ENCODE results near the gene SCFD2.

SCFD2 gene

GRCh38 chr4:53130896-53131561 is 234.8 kb downstream of the SCFD2 start:
- H3K4me3 ChIP-seq (ENCODE audit: low read length) = no peak overlapping the region
- no peaks in the 10 kb centered on the region for H3K36me3 ChIP-seq (ENCODE audit: insufficient read depth, low read length)
- peaks cover 2% of the 10 kb centered on the region for H3K9me3 ChIP-seq (ENCODE audit: low read length)
- H2AFZ ChIP-seq (ENCODE audit: low read depth, low read length) = no peak overlapping the region
- H3K27me3 ChIP-seq (ENCODE audit: insufficient read depth, low read length) = no peaks in the 10 kb centered on the region
- H3K4me1 ChIP-seq (ENCODE audit: insufficient read depth, low read length) = no peaks in the 10 kb centered on the region

- Histone ChIP-seq H3K4me3 (ENCODE audit: low read length) (no peak overlapping the region), H3K27me3 (ENCODE audit: insufficient read depth, low read length) (no peaks in the 10 kb centered on the region), H2AFZ (ENCODE audit: low read depth, low read length) (no peak overlapping the region), H3K4me1 (ENCODE audit: insufficient read depth, low read length) (no peaks in the 10 kb centered on the region), H3K9me3 (ENCODE audit: low read length) (peaks cover 2% of the 10 kb centered on the region), H3K36me3 (ENCODE audit: insufficient read depth, low read length) (no peaks in the 10 kb centered on the region)
Measured at GRCh38 chr4:53128706-53129357, 237.0 kb downstream of the SCFD2 start.

- Histone ChIP-seq H3K4me1 (ENCODE audit: insufficient read depth, low read length) (no peaks in the 10 kb centered on the region), H3K36me3 (ENCODE audit: insufficient read depth, low read length) (no peaks in the 10 kb centered on the region), H2AFZ (ENCODE audit: low read depth, low read length) (no peak overlapping the region), H3K9me3 (ENCODE audit: low read length) (peaks cover 2% of the 10 kb centered on the region), H3K27me3 (ENCODE audit: insufficient read depth, low read length) (no peaks in the 10 kb centered on the region), H3K4me3 (ENCODE audit: low read length) (no peak overlapping the region)
Measured at GRCh38 chr4:53128231-53128630, 237.6 kb downstream of the SCFD2 start.

- Histone ChIP-seq H3K36me3 (ENCODE audit: insufficient read depth, low read length) (no peaks in the 10 kb centered on the region), H2AFZ (ENCODE audit: low read depth, low read length) (no peak overlapping the region), H3K4me1 (ENCODE audit: insufficient read depth, low read length) (peaks cover 3% of the 10 kb centered on the region), H3K27me3 (ENCODE audit: insufficient read depth, low read length) (no peaks in the 10 kb centered on the region), H3K4me3 (ENCODE audit: low read length) (no peak overlapping the region), H3K9me3 (ENCODE audit: low read length) (peaks cover 2% of the 10 kb centered on the region)
Measured at GRCh38 chr4:53127365-53127764, 238.5 kb downstream of the SCFD2 start.

GRCh38 chr4:53126099-53126498 is 239.8 kb downstream of the SCFD2 start:
- no peaks in the 10 kb centered on the region for H3K27me3 ChIP-seq (ENCODE audit: insufficient read depth, low read length)
- H3K4me3 ChIP-seq (ENCODE audit: low read length) = no peak overlapping the region
- H3K36me3 ChIP-seq (ENCODE audit: insufficient read depth, low read length) = no peaks in the 10 kb centered on the region
- H3K9me3 ChIP-seq (ENCODE audit: low read length) = peaks cover 2% of the 10 kb centered on the region
- peaks cover 16% of the 10 kb centered on the region for H3K4me1 ChIP-seq (ENCODE audit: insufficient read depth, low read length)
- H2AFZ ChIP-seq (ENCODE audit: low read depth, low read length) = no peak overlapping the region

- H2AFZ ChIP-seq (ENCODE audit: low read depth, low read length) = no peak overlapping the region
- H3K4me3 ChIP-seq (ENCODE audit: low read length) = no peak overlapping the region
- H3K4me1 ChIP-seq (ENCODE audit: insufficient read depth, low read length) = peaks cover 24% of the 10 kb centered on the region
- H3K36me3 ChIP-seq (ENCODE audit: insufficient read depth, low read length) = no peaks in the 10 kb centered on the region
- H3K9me3 ChIP-seq (ENCODE audit: low read length) = peaks cover 2% of the 10 kb centered on the region
- no peaks in the 10 kb centered on the region for H3K27me3 ChIP-seq (ENCODE audit: insufficient read depth, low read length)
Measured at GRCh38 chr4:53123819-53124218, 242.0 kb downstream of the SCFD2 start.

GRCh38 chr4:53123171-53123570 is 242.7 kb downstream of the SCFD2 start:
- Histone ChIP-seq H3K27me3 (ENCODE audit: insufficient read depth, low read length) (no peaks in the 10 kb centered on the region), H3K4me3 (ENCODE audit: low read length) (no peak overlapping the region), H3K36me3 (ENCODE audit: insufficient read depth, low read length) (no peaks in the 10 kb centered on the region), H3K4me1 (ENCODE audit: insufficient read depth, low read length) (peaks cover 24% of the 10 kb centered on the region), H2AFZ (ENCODE audit: low read depth, low read length) (no peak overlapping the region), H3K9me3 (ENCODE audit: low read length) (peaks cover 2% of the 10 kb centered on the region)

- no peaks in the 10 kb centered on the region for H3K36me3 ChIP-seq (ENCODE audit: insufficient read depth, low read length)
- H3K27me3 ChIP-seq (ENCODE audit: insufficient read depth, low read length) = no peaks in the 10 kb centered on the region
- H2AFZ ChIP-seq (ENCODE audit: low read depth, low read length) = no peak overlapping the region
- peaks cover 2% of the 10 kb centered on the region for H3K9me3 ChIP-seq (ENCODE audit: low read length)
- H3K4me1 ChIP-seq (ENCODE audit: insufficient read depth, low read length) = peaks cover 24% of the 10 kb centered on the region
- peak overlapping the region; percentile 18 for H3K4me3 ChIP-seq (ENCODE audit: low read length)
Measured at GRCh38 chr4:53122280-53123116, 243.4 kb downstream of the SCFD2 start.

- Histone ChIP-seq H2AFZ (ENCODE audit: low read depth, low read length) (no peak overlapping the region), H3K36me3 (ENCODE audit: insufficient read depth, low read length) (no peaks in the 10 kb centered on the region), H3K9me3 (ENCODE audit: low read length) (no peaks in the 10 kb centered on the region), H3K4me1 (ENCODE audit: insufficient read depth, low read length) (peaks cover 24% of the 10 kb centered on the region), H3K4me3 (ENCODE audit: low read length) (no peak overlapping the region), H3K27me3 (ENCODE audit: insufficient read depth, low read length) (no peaks in the 10 kb centered on the region)
Measured at GRCh38 chr4:53121264-53121865, 244.5 kb downstream of the SCFD2 start.

GRCh38 chr4:53120778-53121177 is 245.1 kb downstream of the SCFD2 start:
- no peaks in the 10 kb centered on the region for H3K36me3 ChIP-seq (ENCODE audit: insufficient read depth, low read length)
- no peak overlapping the region for H3K4me3 ChIP-seq (ENCODE audit: low read length)
- no peak overlapping the region for H2AFZ ChIP-seq (ENCODE audit: low read depth, low read length)
- no peaks in the 10 kb centered on the region for H3K9me3 ChIP-seq (ENCODE audit: low read length)
- peaks cover 24% of the 10 kb centered on the region for H3K4me1 ChIP-seq (ENCODE audit: insufficient read depth, low read length)
- no peaks in the 10 kb centered on the region for H3K27me3 ChIP-seq (ENCODE audit: insufficient read depth, low read length)

GRCh38 chr4:53119680-53120079 is 246.2 kb downstream of the SCFD2 start:
- Histone ChIP-seq H2AFZ (ENCODE audit: low read depth, low read length) (peak overlapping the region; percentile 49), H3K9me3 (ENCODE audit: low read length) (no peaks in the 10 kb centered on the region), H3K36me3 (ENCODE audit: insufficient read depth, low read length) (no peaks in the 10 kb centered on the region), H3K4me1 (ENCODE audit: insufficient read depth, low read length) (peaks cover 24% of the 10 kb centered on the region), H3K4me3 (ENCODE audit: low read length) (no peak overlapping the region), H3K27me3 (ENCODE audit: insufficient read depth, low read length) (no peaks in the 10 kb centered on the region)

GRCh38 chr4:53118676-53119075 is 247.2 kb downstream of the SCFD2 start:
- Histone ChIP-seq H3K4me1 (ENCODE audit: insufficient read depth, low read length) (peaks cover 24% of the 10 kb centered on the region), H3K36me3 (ENCODE audit: insufficient read depth, low read length) (no peaks in the 10 kb centered on the region), H3K9me3 (ENCODE audit: low read length) (no peaks in the 10 kb centered on the region), H3K4me3 (ENCODE audit: low read length) (no peak overlapping the region), H3K27me3 (ENCODE audit: insufficient read depth, low read length) (no peaks in the 10 kb centered on the region), H2AFZ (ENCODE audit: low read depth, low read length) (no peak overlapping the region)

- no peak overlapping the region for H3K4me3 ChIP-seq (ENCODE audit: low read length)
- H3K9me3 ChIP-seq (ENCODE audit: low read length) = no peaks in the 10 kb centered on the region
- H3K36me3 ChIP-seq (ENCODE audit: insufficient read depth, low read length) = no peaks in the 10 kb centered on the region
- H3K4me1 ChIP-seq (ENCODE audit: insufficient read depth, low read length) = peaks cover 16% of the 10 kb centered on the region
- H3K27me3 ChIP-seq (ENCODE audit: insufficient read depth, low read length) = no peaks in the 10 kb centered on the region
- H2AFZ ChIP-seq (ENCODE audit: low read depth, low read length) = no peak overlapping the region
Measured at GRCh38 chr4:53116954-53117353, 248.9 kb downstream of the SCFD2 start.
